Measurements from ENCODE around the gene NAA25.

DNA sequence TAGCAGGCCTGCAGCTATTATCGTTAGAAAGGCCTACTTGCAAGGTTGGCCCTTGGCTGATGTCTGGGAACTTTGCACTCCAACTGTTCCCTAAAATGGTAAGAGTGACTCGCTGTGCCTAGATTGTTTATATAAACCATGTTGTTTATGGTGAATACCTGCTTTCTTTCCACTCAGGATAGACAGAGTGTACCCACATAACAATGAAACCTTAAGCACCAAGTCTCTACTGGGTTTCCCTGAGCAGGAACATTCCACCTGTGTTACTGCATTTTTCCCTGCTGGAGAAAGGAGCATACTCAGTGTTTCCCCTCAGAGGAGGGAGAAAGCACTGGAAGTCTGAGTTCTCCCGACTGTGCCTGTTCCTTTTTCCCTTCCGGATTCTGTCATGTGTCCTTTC, 62.6 kb downstream of the NAA25 start:
- TF ChIP-seq CTCF (IDR thresholded peaks at IDR 0.05) (no peak), POLR2A (IDR thresholded peaks at IDR 0.05) (no peak)
